HG03460 (cell line): ENCODE measurements around the gene FMO4.
"Not testable (repeated sequence)": the region's sequence is repeated elsewhere in the genome, so short reads cannot be mapped to it uniquely, and the experiment has no call there.

Source experiments
- ATAC-seq: cut with Tn5 transposase; IDR thresholded peaks from one replicate; pipeline ENCODE4 v1.9.1; 2021; ENCODE audit not compliant: unreplicated experiment

FMO4 gene

GRCh38 chr1:171329251-171329650 is 15.3 kb downstream of the FMO4 start:
- no peak for ATAC-seq

- ATAC-seq, result no peak
Observed at GRCh38 chr1:171334024-171334640, 20.1 kb downstream of the FMO4 start.

GRCh38 chr1:171335964-171336363 is 22.0 kb downstream of the FMO4 start:
- no peak for ATAC-seq

- not testable (repeated sequence) for ATAC-seq
Observed at GRCh38 chr1:171339345-171339744, 25.4 kb downstream of the FMO4 start.

- no peak for ATAC-seq
Observed at GRCh38 chr1:171343727-171344472, 29.9 kb downstream of the FMO4 start.

- no peak for ATAC-seq
Observed at GRCh38 chr1:171344473-171344820, 30.5 kb downstream of the FMO4 start.

GRCh38 chr1:171345536-171345935 is 31.6 kb downstream of the FMO4 start:
- ATAC-seq, result no peak

- ATAC-seq, result no peak
Observed at GRCh38 chr1:171346881-171347280, 32.9 kb downstream of the FMO4 start.

- ATAC-seq, result no peak
Observed at GRCh38 chr1:171350594-171350993, 36.6 kb downstream of the FMO4 start.

GRCh38 chr1:171351961-171352360 is 38.0 kb downstream of the FMO4 start:
- no peak for ATAC-seq

- ATAC-seq, result no peak
Observed at GRCh38 chr1:171352554-171352953, 38.6 kb downstream of the FMO4 start.

GRCh38 chr1:171355727-171356126 is 41.7 kb downstream of the FMO4 start:
- no peak for ATAC-seq

GRCh38 chr1:171357179-171357578 is 43.2 kb downstream of the FMO4 start:
- ATAC-seq, result no peak

GRCh38 chr1:171359355-171359648 is 45.3 kb downstream of the FMO4 start:
- not testable (repeated sequence) for ATAC-seq

GRCh38 chr1:171359731-171360527 is 45.9 kb downstream of the FMO4 start:
- ATAC-seq, result not testable (repeated sequence)

GRCh38 chr1:171366085-171366484 is 52.1 kb downstream of the FMO4 start:
- ATAC-seq, result no peak

GRCh38 chr1:171366816-171367215 is 52.8 kb downstream of the FMO4 start:
- no peak for ATAC-seq

- ATAC-seq, result no peak
Observed at GRCh38 chr1:171367436-171367835, 53.5 kb downstream of the FMO4 start.

GRCh38 chr1:171372418-171373084 is 58.6 kb downstream of the FMO4 start:
- ATAC-seq, result no peak

- not testable (repeated sequence) for ATAC-seq
Observed at GRCh38 chr1:171373357-171374122, 59.6 kb downstream of the FMO4 start.

GRCh38 chr1:171379846-171380245 is 65.9 kb downstream of the FMO4 start:
- ATAC-seq, result no peak
